SKM-1 treated with dmso at 0.1 percent for 144 hours (cell line): Measurements from ENCODE around the gene KCNQ1.

Experiments
- DNase-seq: peaks from one replicate; lab custom pipeline; 2025; ENCODE audit not compliant: unreplicated experiment; lab: John Stamatoyannopoulos, UW

KCNQ1 gene

GRCh38 chr11:2577031-2577990 lies 132.5 kb downstream of the KCNQ1 start:
- no peak for DNase-seq

GRCh38 chr11:2577991-2578928 lies 133.5 kb downstream of the KCNQ1 start:
- no peak for DNase-seq

GRCh38 chr11:2578929-2579270 lies 134.1 kb downstream of the KCNQ1 start:
- DNase-seq: no peak

GRCh38 chr11:2579315-2580060 lies 134.7 kb downstream of the KCNQ1 start:
- no peak for DNase-seq

GRCh38 chr11:2580061-2580421 lies 135.2 kb downstream of the KCNQ1 start:
- DNase-seq: no peak

GRCh38 chr11:2580571-2581001 lies 135.8 kb downstream of the KCNQ1 start:
- no peak for DNase-seq

GRCh38 chr11:2581151-2581930 lies 136.5 kb downstream of the KCNQ1 start:
- DNase-seq: no peak

- DNase-seq: no peak
Measured at GRCh38 chr11:2581931-2582350, 137.1 kb downstream of the KCNQ1 start.

- DNase-seq: no peak
Measured at GRCh38 chr11:2582351-2582945, 137.6 kb downstream of the KCNQ1 start.

- DNase-seq: no peak
Measured at GRCh38 chr11:2582946-2583604, 138.3 kb downstream of the KCNQ1 start.

- no peak for DNase-seq
Measured at GRCh38 chr11:2583605-2583958, 138.8 kb downstream of the KCNQ1 start.

GRCh38 chr11:2584434-2584811 lies 139.6 kb downstream of the KCNQ1 start:
- no peak for DNase-seq

- DNase-seq: no peak
Measured at GRCh38 chr11:2584812-2585565, 140.2 kb downstream of the KCNQ1 start.

GRCh38 chr11:2585566-2586086 lies 140.8 kb downstream of the KCNQ1 start:
- DNase-seq: no peak

GRCh38 chr11:2586087-2586792 lies 141.4 kb downstream of the KCNQ1 start:
- no peak for DNase-seq

- no peak for DNase-seq
Measured at GRCh38 chr11:2586793-2587131, 142.0 kb downstream of the KCNQ1 start.

- DNase-seq: no peak
Measured at GRCh38 chr11:2587132-2587930, 142.5 kb downstream of the KCNQ1 start.
